NB4 (cell line): ENCODE results near the gene CBY1.

Experiments used
- CTCF ChIP-seq: IDR thresholded peaks from one replicate; pipeline ENCODE4 v1.5.1; 2012; ENCODE audit warnings: low read depth, low read length
- POLR2A ChIP-seq: IDR thresholded peaks from 2 replicates; pipeline ENCODE4 v1.6.1; 2011; ENCODE audit warnings: mild to moderate bottlenecking; ENCODE audit not compliant: insufficient read length; ENCODE audit errors: extremely low read depth

- TF ChIP-seq CTCF (no peak), POLR2A (no peak)
Observed at GRCh38 chr22:38715852-38716251, 59.4 kb downstream of the CBY1 start.
